H1 (cell line): Measurements from ENCODE around the gene PSMD7. TPM values are rescaled to one million over a fixed set of nuclear protein-coding genes. Genes with fewer than 3 reads are reported as not detected.

Source experiments
- CTCF ChIA-PET: fragments of 300-600 bp; sonication (Branson Sonifier 250); formaldehyde crosslinking; loops from one replicate; lab custom pipeline; 2021; ENCODE audit not compliant: partially characterized antibody; lab: Charles Lee
- POLR2A ChIA-PET: fragments of 300-600 bp; sonication (Branson Sonifier 250); formaldehyde crosslinking; loops from one replicate; lab custom pipeline; 2021; ENCODE audit warnings: inconsistent platforms; ENCODE audit not compliant: partially characterized antibody; lab: Charles Lee
- DNase-seq, 2 experiments: peaks; one replicate each; pipeline versions ENCODE4 v3.0.0 to v3.0.0-alpha.2; 2010 to 2022; ENCODE audit warnings: low spot score in 2 of 2, low read depth in 1 of 2, mixed read lengths in 1 of 2
- FAIRE-seq: peaks from 2 replicates; lab custom pipeline; 2011; peaks lifted over from hg19 to GRCh38; lab: Jason Lieb, UNC
- H2AFZ ChIP-seq: 2 replicates; pipeline ENCODE4 v1.8.1; 2012; ENCODE audit warnings: low read length, inconsistent platforms
- H2AK5ac ChIP-seq: 2 replicates; pipeline ENCODE4 v1.6.1; 2013; ENCODE audit warnings: low read depth, low read length
- H2BK120ac ChIP-seq: replicated peaks from 2 replicates; pipeline ENCODE3; 2013; ENCODE audit warnings: low read depth, low read length, inconsistent platforms
- H2BK12ac ChIP-seq: 2 replicates; pipeline ENCODE4 v1.6.1; 2013; ENCODE audit warnings: low read depth, low read length
- H2BK15ac ChIP-seq: 2 replicates; pipeline ENCODE4 v1.6.1; 2013; ENCODE audit warnings: low read length
- H2BK20ac ChIP-seq: 2 replicates; pipeline ENCODE4 v1.6.1; 2013; ENCODE audit warnings: low read length
- H2BK5ac ChIP-seq: 2 replicates; pipeline ENCODE4 v1.6.1; 2013; ENCODE audit warnings: low read depth, low read length
- H3K14ac ChIP-seq: 2 replicates; pipeline ENCODE4 v1.6.1; 2013; ENCODE audit warnings: inconsistent platforms; ENCODE audit not compliant: insufficient read length
- H3K18ac ChIP-seq: 2 replicates; pipeline ENCODE4 v1.6.1; 2013; ENCODE audit warnings: low read length; ENCODE audit errors: extremely low read depth
- H3K23ac ChIP-seq: 2 replicates; pipeline ENCODE4 v1.6.1; 2013; ENCODE audit warnings: inconsistent platforms; ENCODE audit not compliant: insufficient read length
- H3K23me2 ChIP-seq: 2 replicates; pipeline ENCODE4 v1.6.1; 2013; ENCODE audit warnings: low read depth, low read length
- H3K27ac ChIP-seq: 2 replicates; pipeline ENCODE4 v1.6.1; 2011; ENCODE audit warnings: low read depth, low read length, inconsistent platforms
- H3K27me3 ChIP-seq, 4 experiments: replicated peaks in 1 of 4; 1 replicate in 1 of 4; 2 replicates in 3 of 4; pipeline versions ENCODE4 v1.6.1 to v1.8.1; 2011 to 2013; ENCODE audit warnings: low read length in 3 of 4, mild to moderate bottlenecking in 3 of 4, inconsistent platforms in 2 of 4, mixed read lengths in 2 of 4, moderate library complexity in 1 of 4; ENCODE audit not compliant: control insufficient read depth in 3 of 4, insufficient read depth in 3 of 4; ENCODE audit errors: extremely low read depth in 1 of 4
- H3K36me3 ChIP-seq, 4 experiments: 2 replicates each; pipeline versions ENCODE4 v1.6.1 to v1.8.1; 2011 to 2013; ENCODE audit warnings: mild to moderate bottlenecking in 4 of 4, low read length in 3 of 4, moderate library complexity in 2 of 4, control low read depth in 1 of 4, inconsistent platforms in 1 of 4; ENCODE audit not compliant: insufficient read depth in 4 of 4, control insufficient read depth in 2 of 4
- H3K4ac ChIP-seq: replicated peaks from 2 replicates; pipeline ENCODE3; 2013; ENCODE audit warnings: low read length, low read depth, mixed read lengths, inconsistent platforms; ENCODE audit not compliant: insufficient read length
- H3K4me1 ChIP-seq, 4 experiments: replicated peaks in 1 of 4; 1 replicate in 1 of 4; 2 replicates in 3 of 4; pipeline versions ENCODE4 v1.6.1 to v1.8.1; 2011 to 2013; ENCODE audit warnings: low read length in 3 of 4, inconsistent platforms in 2 of 4, mixed read lengths in 1 of 4; ENCODE audit not compliant: insufficient read depth in 4 of 4, control insufficient read depth in 3 of 4
- H3K4me2 ChIP-seq, 2 experiments: 2 replicates each; pipeline versions ENCODE4 v1.6.1 to v1.8.1; 2011 to 2013; ENCODE audit warnings: low read depth in 2 of 2, low read length in 2 of 2, control low read depth in 1 of 2, inconsistent platforms in 1 of 2, mild to moderate bottlenecking in 1 of 2; ENCODE audit not compliant: insufficient read depth in 1 of 2
- H3K4me3 ChIP-seq, 4 experiments: fragments of 200-600, 300-600 bp in 1 of 4; sonication (generic), shearing (Covaris generic), sonication (Bioruptor Twin) in 1 of 4; 2 replicates each; pipeline versions ENCODE4 v1.5.1 to v1.8.1; 2011 to 2016; ENCODE audit warnings: low read length in 4 of 4, low read depth in 3 of 4, control low read depth in 2 of 4, inconsistent platforms in 2 of 4, mild to moderate bottlenecking in 2 of 4, mixed read lengths in 1 of 4, moderate library complexity in 1 of 4; ENCODE audit not compliant: insufficient read depth in 2 of 4; ENCODE audit errors: extremely low read depth in 1 of 4
- H3K56ac ChIP-seq: replicated peaks from 2 replicates; pipeline ENCODE3; 2013; ENCODE audit warnings: low read depth, mild to moderate bottlenecking, mixed read lengths, low read length, inconsistent platforms; ENCODE audit not compliant: insufficient read length
- H3K79me1 ChIP-seq: 2 replicates; pipeline ENCODE4 v1.6.1; 2013; ENCODE audit warnings: low read depth, low read length, control low read depth
- H3K79me2 ChIP-seq, 2 experiments: 2 replicates each; pipeline versions ENCODE4 v1.6.1 to v1.8.1; 2012 to 2013; ENCODE audit warnings: low read length in 2 of 2, mild to moderate bottlenecking in 2 of 2, inconsistent platforms in 1 of 2; ENCODE audit not compliant: insufficient read depth in 2 of 2, control insufficient read depth in 1 of 2
- H3K9ac ChIP-seq, 4 experiments: replicated peaks in 1 of 4; 1 replicate in 1 of 4; 2 replicates in 3 of 4; pipeline versions ENCODE4 v1.6.1 to v1.8.1; 2011 to 2013; ENCODE audit warnings: low read depth in 3 of 4, low read length in 3 of 4, control low read depth in 2 of 4, mild to moderate bottlenecking in 2 of 4, moderate library complexity in 2 of 4, inconsistent platforms in 1 of 4; ENCODE audit errors: extremely low read depth in 1 of 4
- H3K9me3 ChIP-seq, 2 experiments: 2 replicates each; pipeline versions ENCODE4 v1.6.1 to v1.8.1; 2012 to 2013; ENCODE audit warnings: mild to moderate bottlenecking in 2 of 2, moderate library complexity in 2 of 2, control low read depth in 1 of 2, inconsistent platforms in 1 of 2, low read depth in 1 of 2, low read length in 1 of 2, mixed read lengths in 1 of 2; ENCODE audit not compliant: insufficient read depth in 2 of 2
- H4K20me1 ChIP-seq, 2 experiments: replicated peaks in 1 of 2; 2 replicates each; pipeline versions ENCODE3 to v1.8.1; 2011 to 2013; ENCODE audit warnings: inconsistent platforms in 2 of 2, low read length in 2 of 2, mild to moderate bottlenecking in 1 of 2; ENCODE audit not compliant: insufficient read depth in 2 of 2, control insufficient read depth in 1 of 2
- H4K5ac ChIP-seq: 2 replicates; pipeline ENCODE4 v1.6.1; 2013; ENCODE audit warnings: low read length, low read depth, mixed read lengths, inconsistent platforms; ENCODE audit not compliant: insufficient read length
- H4K8ac ChIP-seq: 2 replicates; pipeline ENCODE4 v1.8.0; 2013; ENCODE audit warnings: mild to moderate bottlenecking, moderate library complexity, low read length, inconsistent platforms; ENCODE audit not compliant: insufficient read depth; ENCODE audit errors: extremely low read depth
- H4K91ac ChIP-seq: replicated peaks from 2 replicates; pipeline ENCODE3; 2013; ENCODE audit warnings: low read length, mixed read lengths, inconsistent platforms; ENCODE audit not compliant: insufficient read length
- ATF3 ChIP-seq: IDR thresholded peaks from 2 replicates; pipeline ENCODE4 v1.6.1; 2011; ENCODE audit warnings: low read depth, mild to moderate bottlenecking, low read length; ENCODE audit not compliant: insufficient read depth
- JUND ChIP-seq: IDR thresholded peaks from 2 replicates; pipeline ENCODE4 v1.6.1; 2011; ENCODE audit warnings: mild to moderate bottlenecking, improper control_type of control experiment, low read length
- TAF7 ChIP-seq: optimal IDR thresholded peaks from 2 replicates; pipeline ENCODE3; 2011; ENCODE audit warnings: low read depth, mild to moderate bottlenecking, inconsistent platforms, low read length, moderate library complexity, borderline replicate concordance
- WGBS, 2 experiments: shearing (Covaris generic) in 1 of 2; methylation state at CpG; one replicate each; pipeline versions ENCODE4 v1.1.6 to v1.1.7; 2013 to 2015; ENCODE audit warnings: low lambda C conversion rate in 2 of 2, mixed read lengths in 2 of 2, inconsistent platforms in 1 of 2, low coverage in 1 of 2, missing lambda C conversion rate in 1 of 2; ENCODE audit not compliant: insufficient replicate concordance in 2 of 2, insufficient coverage in 1 of 2, insufficient read length in 1 of 2; ENCODE audit errors: extremely low coverage in 1 of 2, missing lambda C conversion rate in 1 of 2; 5-methylcytosine and 5-hydroxymethylcytosine counted together
- polyA plus RNA-seq, 7 experiments: library from polyadenylated mRNA; depleted of rRNA in 3 of 7; stranded (reverse) in 5 of 7; unstranded in 2 of 7; fragments of >200 nt in 5 of 7; fragments of 200-250 nt in 2 of 7; gene quantifications; 1 replicate in 5 of 7; 2 replicates in 1 of 7; 4 replicates in 1 of 7; pipeline versions ENCODE4 v1.2.1 to v1.2.3, GENCODE V29; 2011 to 2013; ENCODE audit warnings: missing spikeins in 2 of 7, mixed read lengths in 2 of 7
- total RNA-seq: library from RNA; stranded (reverse); fragmentation: NEBNext Ultra II Directional; extraction: Animal tissue kit (Norgen Biotek cat#: 25700); gene quantifications from 2 replicates; pipeline ENCODE4 v1.2.1, GENCODE V29; 2021

Gene PSMD7
- total and polyA plus RNA-seq, 2 of the 8 experiments (the other 6 are each of a cell fraction or from before 2014, with no cell fraction given) = 91.1 to 148 TPM

- Histone ChIP-seq H2BK5ac (no peak overlapping the region), H4K8ac (no peak overlapping the region), H2BK12ac (no peak overlapping the region), H4K5ac (no peak overlapping the region), H3K18ac (no peak overlapping the region), H3K23ac (no peak overlapping the region), H3K23me2 (no peaks in the 10 kb centered on the region), H3K9ac (no peak overlapping the region), H3K14ac (no peak overlapping the region), H3K4ac (no peak overlapping the region), H2AFZ (no peak overlapping the region), H3K4me1 (peaks cover 0 to 6% (median under 1%) of the 10 kb centered on the region in 4 experiments; a peak in 3 of 7 replicates), H2BK120ac (no peak overlapping the region), H4K20me1 (no peaks in the 10 kb centered on the region), H4K91ac (no peak overlapping the region), H3K9me3 (no peaks in the 10 kb centered on the region), H2BK20ac (no peak overlapping the region), H3K79me2 (no peaks in the 10 kb centered on the region), H3K27ac (no peak overlapping the region), H2AK5ac (no peak overlapping the region), H2BK15ac (no peak overlapping the region), H3K36me3 (no peaks in the 10 kb centered on the region), H3K56ac (no peak overlapping the region), H3K79me1 (no peaks in the 10 kb centered on the region), H3K4me3 (no peak overlapping the region), H3K27me3 (no peaks in the 10 kb centered on the region), H3K4me2 (no peak overlapping the region)
- DNase-seq = peak in 1 of 2 experiments; percentile 7
- ChIA-PET CTCF (interaction anchor here (0.7 to 1.5 kb wide), 3 partner anchors 10 to 1608 kb away, joined by 3 to 5 read pairs (median 4); no protein-coding TSS in a partner anchor), POLR2A (no interaction called here)
- no peak for TF ChIP-seq ATF3
- no peak for TF ChIP-seq TAF7
- no peak for TF ChIP-seq JUND
- 86% methylated on average over 2 of the region's 2 CpGs; no CpG with 5 or more reads in 1 of the 2 experiments for WGBS, 2 experiments
- no peak for FAIRE-seq
Measured at GRCh38 chr16:74271872-74272271, 24.7 kb upstream of the PSMD7 start.
